Mesothelial cell of epicardium (in vitro differentiated cells): ENCODE measurements around the gene NXNL1. TPM values are rescaled to one million over a fixed set of nuclear protein-coding genes. Genes with fewer than 3 reads are reported as not detected.

Experiments
- DNase-seq, 2 experiments: peaks; one replicate each; pipeline ENCODE4 v3.0.0; 2021; ENCODE audit warnings: low spot score in 2 of 2; ENCODE audit not compliant: unreplicated experiment in 2 of 2
- H3K27ac Mint-ChIP-seq: 2 replicates; pipeline ENCODE4 v1.8.0; 2021; ENCODE audit warnings: mixed read lengths
- H3K27me3 Mint-ChIP-seq: 2 replicates; pipeline ENCODE4 v1.8.0; 2021; ENCODE audit warnings: low read depth, mixed read lengths
- H3K36me3 Mint-ChIP-seq: 2 replicates; pipeline ENCODE4 v1.8.0; 2021; ENCODE audit warnings: mixed read lengths
- H3K4me1 Mint-ChIP-seq: 2 replicates; pipeline ENCODE4 v1.8.0; 2021; ENCODE audit warnings: mixed read lengths
- H3K4me3 Mint-ChIP-seq: 2 replicates; pipeline ENCODE4 v1.8.0; 2021; ENCODE audit warnings: mild to moderate bottlenecking, moderate library complexity, mixed read lengths
- H3K9me3 Mint-ChIP-seq: 2 replicates; pipeline ENCODE4 v1.8.0; 2021; ENCODE audit warnings: mixed read lengths
- CTCF ChIP-seq: fragments of 200-600 bp; sonication (generic); IDR thresholded peaks from one replicate; pipeline ENCODE4 v1.5.0; 2021; ENCODE audit warnings: antibody characterized with exemption; ENCODE audit not compliant: unreplicated experiment
- total RNA-seq: library from RNA; stranded (reverse); gene quantifications from 3 replicates; pipeline ENCODE4 v1.2.1, GENCODE V29; 2021

Gene NXNL1
- total RNA-seq, 1 donor from 2014 or later, result not detected

- no peak for TF ChIP-seq CTCF
- no peaks in the 10 kb centered on the region for H3K9me3 Mint-ChIP-seq
- no peak overlapping the region for H3K27ac Mint-ChIP-seq
- DNase-seq, result no peak
- H3K27me3 Mint-ChIP-seq, result no peaks in the 10 kb centered on the region
- peaks cover 1% of the 10 kb centered on the region for H3K36me3 Mint-ChIP-seq
- H3K4me1 Mint-ChIP-seq, result peaks cover 15% of the 10 kb centered on the region
- H3K4me3 Mint-ChIP-seq, result peak overlapping the region; percentile 88
These were observed 10.8 kb upstream of the NXNL1 start for GRCh38 chr19:17471410-17472125.

DNA sequence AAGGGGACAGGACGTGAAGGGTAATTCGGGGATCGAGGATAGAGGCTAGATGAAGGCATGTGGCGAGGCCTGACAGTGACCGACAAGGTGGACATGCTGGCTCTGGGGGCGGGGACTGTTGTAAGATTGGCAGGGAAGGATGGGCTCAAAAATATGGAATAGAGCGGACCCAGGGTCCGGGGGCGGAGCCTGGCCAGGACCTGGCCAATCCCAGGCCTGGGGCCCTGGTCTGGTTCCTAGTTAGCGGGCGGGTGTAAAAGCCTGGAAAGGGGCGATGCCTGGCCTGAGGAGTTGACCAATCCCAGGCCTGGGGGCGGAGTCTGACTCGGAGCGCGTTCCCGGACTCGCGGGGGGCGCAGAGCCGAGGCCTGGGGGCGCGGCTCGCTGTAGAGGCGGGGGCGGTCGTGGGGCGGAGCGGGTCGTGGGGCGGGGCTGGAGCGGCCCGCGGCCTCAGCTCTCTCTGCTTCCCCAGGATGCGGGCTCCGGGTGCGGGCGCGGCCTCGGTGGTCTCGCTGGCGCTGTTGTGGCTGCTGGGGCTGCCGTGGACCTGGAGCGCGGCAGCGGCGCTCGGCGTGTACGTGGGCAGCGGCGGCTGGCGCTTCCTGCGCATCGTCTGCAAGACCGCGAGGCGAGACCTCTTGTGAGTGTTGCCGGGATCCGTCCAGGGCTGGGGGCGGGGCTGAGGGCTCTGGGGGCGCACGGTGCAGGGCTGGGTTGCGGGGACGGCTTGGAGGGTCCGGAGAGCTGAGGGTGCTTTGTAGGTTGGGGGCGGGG, 9.5 kb upstream of the NXNL1 start, which contains the start of gene SLC27A1:
TSS of gene SLC27A1 (plus strand) at position 457 of the 774 bp plus-strand sequence. CDS start at position 474, 17 bp downstream.
- Mint-ChIP-seq H3K27ac (peak within 1 kb of the TSS; percentile 94), H3K4me3 (peak within 1 kb of the TSS; percentile 88), H3K4me1 (peaks cover 18% of the 10 kb centered on the region), H3K9me3 (no peaks in the 10 kb centered on the region), H3K27me3 (no peaks in the 10 kb centered on the region), H3K36me3 (peaks cover 1% of the 10 kb centered on the region)
- no peak for TF ChIP-seq CTCF
- peak; percentile 97 for DNase-seq

DNA sequence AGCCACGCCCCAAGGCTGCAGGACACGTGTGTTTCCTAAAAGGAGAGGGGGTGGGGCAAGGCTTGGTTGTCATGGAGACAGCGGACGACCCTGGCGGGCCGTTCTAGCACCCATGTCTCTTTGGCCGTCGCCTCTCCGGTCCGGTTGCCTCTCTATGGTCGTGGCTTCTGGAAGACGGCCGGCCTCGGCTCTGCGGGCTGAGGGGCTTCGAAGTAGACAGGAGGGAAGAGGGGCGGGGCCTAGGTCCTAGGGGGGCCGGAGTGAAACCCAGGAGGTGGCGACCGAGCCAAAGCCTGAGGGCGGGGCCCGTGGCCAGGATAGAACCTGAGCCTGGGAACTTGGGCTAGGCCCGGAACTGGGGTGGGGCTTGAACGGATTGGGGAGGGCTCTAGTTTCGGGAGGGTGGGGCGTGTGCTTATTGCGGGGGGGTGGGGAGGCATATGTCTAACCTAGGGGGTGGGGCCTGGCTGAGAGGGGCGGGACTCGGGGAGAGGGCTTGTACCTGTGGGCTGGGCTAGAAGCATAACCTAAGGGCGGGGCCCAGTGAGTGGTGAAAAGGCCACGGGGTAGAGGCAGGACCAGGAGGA, 8.8 kb upstream of the NXNL1 start:
- H3K4me3 Mint-ChIP-seq, result peak overlapping the region; percentile 88
- no peak for TF ChIP-seq CTCF
- H3K27me3 Mint-ChIP-seq, result no peaks in the 10 kb centered on the region
- H3K9me3 Mint-ChIP-seq, result no peaks in the 10 kb centered on the region
- peaks cover 18% of the 10 kb centered on the region for H3K4me1 Mint-ChIP-seq
- peak overlapping the region; percentile 94 for H3K27ac Mint-ChIP-seq
- DNase-seq, result peak; percentile 82 to 87
- peaks cover 1% of the 10 kb centered on the region for H3K36me3 Mint-ChIP-seq

DNA sequence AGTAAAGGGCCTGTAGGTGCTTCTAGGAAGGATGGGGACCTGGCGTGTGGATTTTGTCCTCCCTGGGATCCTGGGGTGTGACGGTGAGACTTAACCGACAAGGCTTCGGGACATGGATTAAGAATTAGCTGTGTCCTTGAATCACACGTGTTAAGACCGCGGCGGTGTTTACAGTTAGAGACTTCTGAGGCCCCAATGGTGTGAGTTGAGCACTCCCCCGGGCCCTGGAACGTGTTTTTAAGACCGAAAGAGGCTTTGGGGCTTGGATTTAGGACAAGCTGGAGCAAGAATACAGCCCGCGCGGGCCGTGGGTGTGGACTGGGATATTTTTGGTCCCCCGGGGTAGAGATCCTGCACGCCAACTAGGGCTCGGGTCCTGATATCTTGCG, 8.4 kb upstream of the NXNL1 start:
- DNase-seq, result no peak
- H3K9me3 Mint-ChIP-seq, result no peaks in the 10 kb centered on the region
- no peaks in the 10 kb centered on the region for H3K27me3 Mint-ChIP-seq
- H3K4me3 Mint-ChIP-seq, result peak overlapping the region; percentile 88
- H3K27ac Mint-ChIP-seq, result peak overlapping the region; percentile 94
- H3K4me1 Mint-ChIP-seq, result peaks cover 18% of the 10 kb centered on the region
- TF ChIP-seq CTCF, result no peak
- no peaks in the 10 kb centered on the region for H3K36me3 Mint-ChIP-seq

GRCh38 chr19:17468302-17469091, 7.8 kb upstream of the NXNL1 start:
- peaks cover 18% of the 10 kb centered on the region for H3K4me1 Mint-ChIP-seq
- no peak for DNase-seq
- no peaks in the 10 kb centered on the region for H3K36me3 Mint-ChIP-seq
- H3K4me3 Mint-ChIP-seq, result peak overlapping the region; percentile 88
- H3K27ac Mint-ChIP-seq, result peak overlapping the region; percentile 94
- TF ChIP-seq CTCF, result no peak
- H3K9me3 Mint-ChIP-seq, result no peaks in the 10 kb centered on the region
- no peaks in the 10 kb centered on the region for H3K27me3 Mint-ChIP-seq
